HG03175 (cell line): ENCODE data around the gene ADGRG2.
"Not testable (repeated sequence)": the region's sequence is repeated elsewhere in the genome, so short reads cannot be mapped to it uniquely, and the experiment has no call there.

ENCODE experiments used
- ATAC-seq: cut with Tn5 transposase; IDR thresholded peaks from one replicate; pipeline ENCODE4 v1.9.1; 2021; ENCODE audit warnings: mild to moderate bottlenecking, moderate library complexity; ENCODE audit not compliant: unreplicated experiment

The ADGRG2 gene

DNA sequence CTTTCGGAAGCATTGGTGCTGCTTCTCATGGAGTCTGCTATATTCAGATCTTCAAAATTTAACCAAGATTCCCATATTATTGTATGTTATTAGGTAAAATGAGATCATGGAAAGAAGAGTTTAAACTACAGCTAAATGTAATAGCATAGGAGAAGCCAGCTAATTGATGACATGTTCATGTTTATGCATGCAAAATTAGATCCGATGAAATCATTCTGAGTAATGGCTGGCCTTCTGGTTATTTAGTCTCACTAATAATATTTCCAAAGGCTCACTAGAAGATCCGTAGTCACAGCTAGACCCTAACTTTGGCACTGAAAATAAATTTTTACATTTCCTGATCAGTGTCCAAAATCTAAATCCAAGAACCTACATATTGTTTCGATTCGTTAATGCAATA is 118.5 kb downstream of the ADGRG2 start:
- ATAC-seq, result no peak

DNA sequence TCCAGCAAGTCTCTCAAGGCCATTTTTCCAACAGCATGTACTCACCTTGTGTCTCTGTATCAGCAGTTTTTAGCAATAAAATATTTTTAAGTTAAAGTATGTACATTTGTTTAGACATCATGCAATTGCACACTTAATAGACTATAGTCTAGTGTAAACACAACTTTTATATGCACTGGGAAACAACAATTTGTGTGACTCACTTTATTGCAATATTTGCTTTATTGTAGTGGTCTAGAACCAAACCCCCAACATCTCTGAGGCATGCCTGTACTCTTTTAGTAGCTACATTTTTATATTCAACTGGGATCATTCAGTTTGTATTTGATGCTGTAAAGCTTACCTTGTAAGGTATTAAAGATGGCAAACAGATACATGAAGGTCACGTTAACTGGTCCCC is 123.6 kb downstream of the ADGRG2 start:
- no peak for ATAC-seq

DNA sequence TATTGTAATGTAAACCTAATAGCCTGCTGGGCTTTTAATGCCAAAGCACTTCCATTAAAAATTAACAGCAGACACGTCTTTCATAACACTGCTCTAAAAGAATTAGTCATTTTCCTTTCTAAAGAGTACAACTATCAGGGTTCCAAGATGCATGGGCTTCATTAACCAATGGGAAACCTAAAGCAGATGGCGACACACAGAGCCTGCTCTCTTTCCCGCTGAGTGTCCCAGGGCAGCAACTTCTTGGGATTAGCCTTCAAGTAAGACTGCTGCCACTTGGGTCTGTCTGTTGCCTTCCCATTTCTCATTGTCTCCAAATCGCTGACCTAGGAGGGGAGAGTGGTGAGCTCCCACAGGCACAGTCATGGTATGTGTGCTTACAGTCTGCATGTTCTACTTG is 124.4 kb downstream of the ADGRG2 start:
- ATAC-seq, result no peak

DNA sequence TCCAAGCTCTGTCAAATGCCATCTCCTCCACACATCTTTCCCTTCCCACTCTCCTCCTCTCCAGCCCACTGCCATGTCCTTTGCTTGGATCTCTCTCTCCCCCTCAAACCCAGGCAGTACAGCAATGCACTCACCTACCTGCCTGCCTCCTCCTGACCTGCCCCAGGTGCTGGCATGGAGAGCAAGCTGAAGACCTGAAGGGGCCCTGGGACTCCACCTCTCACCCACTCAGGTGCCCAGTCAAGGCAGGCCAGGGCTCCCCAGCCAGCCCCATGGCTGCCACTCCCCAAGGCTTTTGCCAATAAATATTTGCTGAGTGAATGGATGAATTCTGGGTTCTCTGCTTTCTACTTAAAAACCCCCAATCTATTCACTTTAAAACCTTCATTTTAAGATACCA is 125.7 kb downstream of the ADGRG2 start:
- no peak for ATAC-seq

DNA sequence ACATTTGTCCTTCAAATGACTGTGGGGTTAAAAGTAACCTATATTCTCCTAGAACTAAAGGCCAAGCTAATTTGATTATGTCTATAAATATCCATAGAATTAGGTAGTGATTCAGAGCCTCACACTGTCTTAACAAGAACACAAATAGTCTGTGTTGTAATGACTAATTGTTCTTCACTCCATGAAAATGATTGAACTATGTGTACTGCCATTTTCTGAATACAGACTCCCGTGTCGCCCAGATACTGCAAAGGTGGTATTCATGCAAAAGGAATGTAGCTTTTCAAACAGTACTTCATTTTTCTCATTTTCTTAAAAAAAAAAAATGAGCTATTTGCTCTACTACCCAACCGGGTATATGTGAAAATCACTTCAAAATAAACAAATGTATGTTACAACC is 127.0 kb downstream of the ADGRG2 start:
- ATAC-seq, result no peak

DNA sequence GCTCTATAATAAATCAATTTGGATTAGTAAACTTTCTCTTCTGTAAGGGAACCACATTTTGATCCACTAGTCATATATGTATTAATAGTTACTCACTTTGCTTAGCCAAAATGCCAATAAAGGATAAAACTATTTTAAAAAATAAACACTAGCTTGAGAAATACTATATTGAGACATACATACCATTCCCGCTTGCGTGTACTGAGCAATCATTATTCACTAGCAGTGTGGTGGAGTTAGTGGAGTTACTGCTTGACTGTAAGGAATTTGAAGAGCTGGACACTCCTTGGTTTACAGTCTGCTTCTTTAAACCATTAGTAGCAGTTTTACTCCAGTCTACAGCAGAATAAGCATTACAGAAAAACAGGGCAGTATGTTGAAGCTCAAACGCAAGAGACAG is 127.6 kb downstream of the ADGRG2 start:
- ATAC-seq, result no peak

DNA sequence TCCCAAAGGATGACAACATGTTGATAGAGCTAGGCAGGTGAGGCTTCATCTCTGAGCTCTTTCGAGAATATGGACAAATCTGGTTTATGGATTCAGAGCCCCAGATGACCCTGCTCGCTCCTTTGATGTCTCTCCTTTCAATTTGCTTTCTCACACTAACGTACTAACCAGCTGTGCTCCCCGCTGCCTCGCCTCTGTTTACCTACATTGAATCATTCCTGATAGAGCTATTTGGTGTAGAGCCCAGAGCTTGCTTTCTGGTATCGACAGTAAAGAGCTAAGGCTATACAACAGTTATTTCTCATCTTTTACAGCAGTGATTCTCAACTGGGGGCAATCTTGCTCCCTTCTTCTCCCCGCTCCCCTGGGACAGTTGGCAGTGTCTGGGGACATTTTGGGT is 129.4 kb downstream of the ADGRG2 start:
- ATAC-seq, result no peak

DNA sequence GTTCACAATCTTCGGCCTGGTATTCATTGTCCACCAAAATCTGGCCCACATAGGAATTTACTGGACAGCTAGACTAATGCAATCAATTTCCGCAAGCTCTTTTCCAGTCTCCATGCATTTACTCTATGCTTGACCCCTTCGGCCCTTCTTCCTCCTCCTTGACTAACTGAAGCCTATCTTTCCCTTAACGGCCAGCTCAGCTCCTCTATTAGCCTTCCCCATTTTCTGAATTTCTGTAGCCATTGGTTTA is 137.2 kb downstream of the ADGRG2 start:
- ATAC-seq, result no peak

DNA sequence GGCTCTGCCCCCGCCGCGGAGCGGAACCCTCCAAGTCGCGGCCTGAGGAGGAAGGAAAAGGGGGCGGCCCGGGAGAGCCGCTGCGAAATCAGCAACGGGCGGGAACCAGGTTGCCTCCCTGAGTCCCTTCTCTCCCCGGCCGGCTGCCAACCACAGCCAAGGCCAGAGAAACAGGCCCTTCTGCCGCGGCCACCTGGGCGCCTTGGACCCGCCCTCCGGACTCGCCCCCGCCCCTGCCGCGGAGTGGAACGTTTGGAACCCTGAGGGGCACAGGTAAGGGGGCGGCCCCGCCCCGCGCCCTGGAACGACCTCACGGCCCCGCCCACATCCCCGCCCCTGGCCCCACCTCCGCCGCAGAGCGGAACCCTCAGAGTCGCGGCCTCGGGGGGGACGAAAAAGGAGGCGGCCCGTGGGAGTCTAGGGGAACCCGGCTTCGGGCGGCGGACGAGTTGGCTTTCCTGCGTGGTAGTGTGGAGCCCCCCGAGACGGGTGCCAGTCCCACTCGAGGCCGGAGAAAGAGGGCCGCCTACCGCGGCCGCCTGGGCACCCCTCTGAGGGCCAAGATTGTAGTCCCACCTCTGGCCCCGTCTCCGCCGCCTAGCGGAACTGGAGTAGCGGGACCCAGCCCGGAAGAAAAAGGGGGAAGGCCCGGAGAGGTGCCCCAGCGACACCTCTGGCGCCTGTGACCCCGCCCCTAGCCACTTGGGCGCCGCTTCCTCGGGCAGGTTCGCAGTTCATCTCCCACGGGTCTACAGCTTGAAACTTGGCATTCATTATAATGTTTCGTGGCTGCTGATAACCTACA is 137.7 kb downstream of the ADGRG2 start:
- ATAC-seq, result peak; percentile 85

DNA sequence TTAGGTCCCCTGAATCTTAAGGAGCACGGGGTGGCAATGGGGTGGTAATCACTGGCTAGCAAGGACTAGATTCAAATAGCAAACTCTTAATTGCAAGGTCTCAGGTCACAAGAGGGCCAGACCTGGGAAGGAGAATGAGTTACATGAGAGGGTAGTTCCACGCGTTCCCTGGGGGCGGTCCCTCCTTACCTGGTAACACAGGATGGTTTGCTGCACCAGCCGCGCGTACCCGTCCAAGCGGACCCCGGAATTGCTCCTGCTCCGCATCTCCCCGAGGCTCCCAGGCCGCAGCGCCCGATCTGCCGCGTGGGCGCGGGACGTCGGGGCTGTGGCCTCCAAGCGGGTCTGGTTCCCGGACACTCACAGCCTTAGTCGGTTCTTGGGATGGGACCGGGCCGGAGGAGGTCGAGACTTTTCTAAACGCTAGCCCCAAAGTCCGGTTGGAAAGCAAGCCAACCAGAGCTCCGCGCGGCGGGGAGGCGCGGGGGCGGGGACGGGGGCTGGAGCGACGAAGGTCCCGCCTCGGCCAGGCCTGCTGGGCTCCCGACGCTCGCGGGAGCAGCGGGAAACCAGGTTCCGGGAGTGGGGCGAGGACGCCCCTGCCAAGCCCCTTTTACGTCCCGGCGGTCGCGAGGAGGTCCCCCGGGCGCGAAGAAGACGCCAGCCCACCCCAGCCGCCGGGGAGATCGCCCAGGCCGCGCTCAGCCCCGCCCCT is 138.4 kb downstream of the ADGRG2 start, which contains the start of gene PHKA2:
PHKA2 (minus strand) TSS at position 449 of the 715 bp plus-strand sequence; CDS start at position 267, 182 bp downstream.
- peak; percentile 45 for ATAC-seq

DNA sequence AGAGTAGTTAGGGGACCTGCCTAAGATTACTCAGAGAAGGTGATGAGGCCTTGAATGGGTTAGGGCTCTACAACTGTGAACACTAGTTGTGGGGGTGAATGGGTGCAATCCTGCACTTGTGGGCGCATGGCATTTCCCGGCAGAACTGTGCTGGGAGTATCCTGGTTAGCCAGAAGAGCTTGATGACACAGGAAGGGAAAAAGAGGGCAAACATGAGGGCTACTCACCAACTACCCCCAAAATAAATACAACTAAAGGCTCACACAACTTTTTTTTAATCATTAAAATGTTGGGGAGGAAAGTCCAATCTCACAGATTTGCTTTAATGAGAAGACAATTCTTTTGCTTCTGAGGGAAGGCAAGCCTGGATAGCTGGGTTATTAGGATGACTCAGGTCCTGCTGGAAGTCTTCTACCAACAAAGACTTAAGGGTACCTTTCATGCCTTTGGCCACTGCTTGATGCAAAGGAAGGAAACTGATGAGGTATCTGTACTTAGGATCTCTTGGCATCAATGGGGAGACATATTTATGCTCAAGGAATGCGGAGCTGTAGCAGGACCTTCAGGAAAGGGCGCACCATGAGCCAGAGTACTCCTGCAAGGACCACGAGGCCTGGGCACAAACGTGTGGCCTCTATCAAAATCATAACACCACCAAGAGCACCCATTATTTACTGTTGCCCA is 141.0 kb downstream of the ADGRG2 start:
- ATAC-seq, result no peak

DNA sequence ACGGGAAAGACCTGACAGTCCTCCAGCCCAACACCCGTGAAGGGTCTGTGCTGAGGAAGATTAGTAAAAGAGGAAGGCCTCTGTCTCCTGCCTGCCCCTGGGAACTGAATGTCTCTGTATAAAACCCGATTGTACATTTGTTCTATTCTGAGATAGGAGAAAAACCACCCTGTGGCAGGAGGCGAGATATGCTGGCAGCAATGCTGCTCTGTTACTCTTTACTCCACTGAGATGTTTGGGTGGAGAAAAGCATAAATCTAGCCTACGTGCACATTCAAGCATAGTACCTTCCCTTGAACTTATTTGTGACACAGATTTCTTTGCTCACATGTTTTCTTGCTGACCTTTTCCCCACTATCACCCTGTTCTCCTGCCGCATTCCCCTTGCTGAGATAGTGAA is 142.0 kb downstream of the ADGRG2 start:
- not testable (repeated sequence) for ATAC-seq

DNA sequence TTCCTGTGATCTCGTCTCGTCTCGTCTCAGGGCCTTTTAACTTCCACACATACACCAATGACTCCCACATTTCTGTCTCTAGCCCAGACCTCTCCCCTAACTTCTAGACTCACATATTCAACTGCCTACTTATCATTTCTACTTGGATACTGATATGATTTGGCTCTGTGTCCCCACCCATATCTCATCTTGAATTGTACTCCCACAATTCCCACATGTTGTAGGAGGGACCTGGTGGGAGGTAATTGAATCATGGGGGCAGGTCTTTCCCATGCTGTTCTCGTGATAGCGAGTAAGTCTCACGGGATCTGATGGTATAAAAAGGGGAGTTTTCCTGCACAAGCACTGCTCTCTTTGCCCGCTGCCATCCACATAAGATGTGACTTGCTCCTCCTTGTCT is 147.3 kb downstream of the ADGRG2 start:
- no peak for ATAC-seq

DNA sequence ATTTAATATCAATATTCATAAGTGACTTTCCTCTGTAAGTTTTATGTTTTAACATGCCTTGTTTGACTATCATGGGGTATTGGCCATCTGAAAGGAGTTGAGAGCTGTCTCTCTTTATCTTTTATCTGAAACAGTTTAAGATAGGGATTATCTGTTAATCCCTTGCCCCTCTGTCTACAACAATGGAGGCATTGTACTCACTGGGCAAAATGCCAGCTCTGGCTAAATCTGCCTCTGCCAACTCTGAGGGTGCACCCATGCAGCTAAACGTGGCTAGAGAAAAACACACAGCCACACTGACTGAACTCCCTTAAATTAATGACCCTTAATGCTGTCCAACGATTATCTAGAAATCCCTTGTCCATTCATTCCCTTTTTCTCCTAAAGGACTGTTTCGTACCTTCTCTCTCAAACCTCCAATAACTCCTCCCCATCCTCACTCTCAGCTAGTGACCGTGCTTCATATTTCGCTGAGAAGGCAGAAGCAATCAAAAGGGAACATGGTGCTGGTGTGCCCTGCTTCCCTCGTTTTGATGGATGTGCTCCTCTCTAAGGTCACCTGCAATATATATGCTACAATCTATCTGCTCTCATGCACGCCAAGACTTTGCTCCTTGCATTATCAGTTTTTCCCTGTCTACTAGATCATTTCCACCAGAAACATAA is 148.6 kb downstream of the ADGRG2 start:
- ATAC-seq, result no peak

DNA sequence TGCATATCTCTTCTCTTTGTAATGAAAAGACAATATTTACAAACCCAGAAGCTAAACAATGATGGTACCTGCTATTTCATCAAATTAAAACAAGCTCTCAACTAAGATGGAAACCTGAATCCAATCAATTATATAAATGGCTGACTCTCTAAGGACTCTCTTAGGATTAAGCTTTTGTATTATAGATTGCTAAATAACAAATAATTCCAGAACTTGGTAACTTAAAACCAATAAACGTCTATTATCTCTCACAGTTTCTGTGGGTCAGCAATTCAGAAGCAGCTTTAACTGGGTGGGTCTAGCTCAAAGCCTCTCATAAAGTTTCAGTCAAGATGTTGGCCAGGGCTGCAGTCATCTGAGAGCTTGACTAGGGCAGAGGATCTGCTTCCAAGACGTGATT is 150.8 kb downstream of the ADGRG2 start:
- no peak for ATAC-seq

DNA sequence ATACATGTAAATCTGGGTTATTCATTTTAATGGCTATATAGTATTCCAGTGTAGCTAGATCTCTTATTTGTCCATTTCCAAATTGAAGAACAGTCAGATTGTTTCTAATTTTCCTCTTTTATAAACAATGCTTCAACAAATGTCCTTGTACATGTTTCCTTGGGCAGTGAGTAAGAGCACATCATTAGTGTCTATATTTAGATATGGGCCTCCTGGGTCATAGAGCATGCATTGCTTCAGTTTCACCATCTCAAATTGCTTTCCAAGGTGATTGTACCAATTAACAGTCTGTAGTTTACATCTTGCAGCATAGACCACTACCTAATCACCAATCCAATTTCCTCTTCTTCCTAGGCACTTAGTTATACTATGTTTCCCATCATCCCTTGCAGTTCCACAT is 151.8 kb downstream of the ADGRG2 start:
- no peak for ATAC-seq

DNA sequence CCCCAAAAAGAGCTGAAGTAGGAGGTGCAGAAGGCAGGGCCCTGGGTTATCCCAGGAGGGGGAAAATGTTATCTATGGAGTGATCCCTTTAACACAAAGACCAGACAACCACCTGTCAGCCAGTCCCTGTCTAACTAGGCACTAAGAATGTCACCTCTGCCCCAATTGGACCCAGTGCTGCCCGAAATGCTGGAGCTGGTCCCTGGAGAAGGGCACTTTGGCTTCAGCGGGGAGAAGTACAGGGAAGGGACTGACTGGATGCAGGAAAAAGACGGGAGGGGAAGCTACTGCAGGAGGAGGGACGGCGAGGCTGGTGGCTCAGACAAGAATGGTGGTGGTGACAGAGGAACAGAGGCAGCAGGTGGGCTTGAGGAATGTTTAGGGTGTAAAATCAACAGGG is 155.6 kb downstream of the ADGRG2 start:
- no peak for ATAC-seq

DNA sequence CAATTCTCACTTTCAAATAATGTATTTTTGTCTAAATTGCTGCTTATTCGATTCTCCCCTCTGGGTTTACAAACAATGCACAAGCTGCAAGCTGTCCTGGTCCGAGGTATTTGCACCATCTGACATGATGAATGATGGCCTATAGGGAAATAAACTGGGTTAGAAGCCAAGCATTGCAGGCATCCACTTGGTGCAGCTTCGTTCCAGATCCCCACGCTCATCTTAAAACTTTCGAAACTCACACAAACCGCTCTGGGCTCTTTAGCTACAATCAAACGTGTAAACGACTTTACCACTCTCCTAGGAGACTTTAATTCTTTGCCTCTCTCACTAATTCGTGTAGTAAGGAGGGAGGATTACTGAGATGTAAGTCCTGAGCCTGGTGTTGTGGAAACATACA is 157.4 kb downstream of the ADGRG2 start:
- ATAC-seq, result no peak

DNA sequence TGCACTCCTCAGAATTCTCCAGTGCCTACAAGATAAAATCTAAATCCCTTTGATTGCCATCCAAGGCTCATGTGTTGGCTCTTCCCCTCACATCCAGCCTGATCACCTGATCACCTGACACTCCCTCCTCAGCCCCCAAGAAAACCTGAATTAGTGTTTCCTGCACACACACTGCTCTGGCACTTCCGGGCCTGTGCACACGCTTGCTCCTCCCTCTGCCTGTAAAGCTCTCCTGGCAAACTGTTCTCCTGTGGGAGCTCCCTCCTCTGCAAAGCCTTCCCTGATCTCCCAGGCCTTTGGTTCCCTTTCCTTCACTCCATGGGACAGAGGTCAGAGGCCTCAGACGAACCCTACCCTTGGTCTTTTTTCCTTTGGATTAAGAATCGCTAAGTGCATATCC is 158.2 kb downstream of the ADGRG2 start:
- ATAC-seq, result no peak

DNA sequence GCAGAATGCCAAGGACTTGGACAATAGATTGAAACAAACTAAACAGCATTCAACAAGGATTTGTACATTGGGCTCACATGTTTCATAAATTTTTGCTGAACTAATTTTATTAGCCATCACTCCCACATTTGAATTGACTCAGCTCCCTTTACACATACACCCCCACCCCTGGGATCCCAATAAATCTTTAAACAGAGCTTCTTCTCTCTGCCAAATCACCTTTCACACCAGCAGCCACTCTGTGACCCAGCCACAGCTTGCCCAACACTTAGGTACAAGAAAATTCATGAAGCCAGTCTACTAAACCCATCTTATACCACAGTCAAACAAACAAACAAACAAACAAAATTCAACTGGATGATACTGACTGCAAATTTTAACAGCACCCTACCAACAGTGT is 159.9 kb downstream of the ADGRG2 start:
- no peak for ATAC-seq

DNA sequence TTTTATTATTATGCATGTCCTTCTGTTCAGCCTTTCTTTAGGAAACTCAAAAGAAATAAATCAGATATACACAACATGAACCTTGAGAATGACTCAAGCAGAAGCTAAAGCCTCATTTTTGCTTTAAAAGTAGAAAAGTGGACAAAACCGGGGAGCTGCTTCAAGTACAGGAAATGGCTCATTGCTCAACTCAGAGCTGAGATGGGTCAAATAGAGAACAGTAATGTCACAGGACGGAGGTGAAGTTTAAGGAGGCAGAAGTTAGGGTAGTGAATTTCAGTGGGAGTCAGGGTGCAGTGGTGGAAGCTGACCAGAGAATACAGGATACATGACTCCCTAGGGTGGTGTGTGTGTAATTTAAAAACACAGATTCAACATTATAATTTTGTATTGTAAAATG is 160.6 kb downstream of the ADGRG2 start:
- ATAC-seq, result no peak
